Erythroblast (primary cell): ENCODE data around the gene ASB3.

ENCODE experiments used
- GATA1 ChIP-seq: IDR thresholded peaks from 2 replicates; pipeline ENCODE4 v1.6.1; 2011; ENCODE audit warnings: low read depth, mild to moderate bottlenecking, control low read depth, low read length, moderate library complexity
- POLR2A ChIP-seq: IDR thresholded peaks from 2 replicates; pipeline ENCODE4 v1.6.1; 2011; ENCODE audit warnings: mild to moderate bottlenecking, low read length

GRCh38 chr2:53622141-53622540 is 164.6 kb downstream of the ASB3 start:
- no peak for TF ChIP-seq POLR2A
- no peak for TF ChIP-seq GATA1
